SK-N-SH treated with all-trans-retinoic acid at 6 μM for 48 hours (cell line): Measurements from ENCODE around the gene PLPPR5.

Experiments
- ATAC-seq: fragments of 200-7000 bp; cut with Tn5 transposase; 3 replicates; pipeline ENCODE4 v1.9.1; 2020; ENCODE audit warnings: mild to moderate bottlenecking, moderate library complexity
- ARNTL ChIP-seq: fragments of 450-650 bp; formaldehyde crosslinking; IDR thresholded peaks from 2 replicates; pipeline ENCODE4 v1.5.0; 2020; ENCODE audit warnings: low read depth, mild to moderate bottlenecking, moderate library complexity, borderline replicate concordance
- BACH2 ChIP-seq: fragments of 250-450 bp; sonication (Bioruptor Pico); IDR thresholded peaks from 2 replicates; pipeline ENCODE4 v1.9.0; 2021; ENCODE audit warnings: mild to moderate bottlenecking, borderline replicate concordance
- CREB5 ChIP-seq: fragments of 250-450 bp; sonication (Bioruptor Pico); IDR thresholded peaks from 2 replicates; pipeline ENCODE4 v1.5.1; 2020; ENCODE audit warnings: low read depth, mild to moderate bottlenecking, moderate library complexity
- CSDC2 ChIP-seq: fragments of 250-450 bp; sonication (Bioruptor Pico); IDR thresholded peaks from 2 replicates; pipeline ENCODE4 v1.5.0; 2020; ENCODE audit warnings: mild to moderate bottlenecking, moderate library complexity
- CSRNP3 ChIP-seq: fragments of 250-450 bp; sonication (Bioruptor Pico); IDR thresholded peaks from 2 replicates; pipeline ENCODE4 v1.5.1; 2021; ENCODE audit warnings: mild to moderate bottlenecking, moderate library complexity
- ESRRG ChIP-seq: fragments of 250-450 bp; sonication (Bioruptor Pico); IDR thresholded peaks from 2 replicates; pipeline ENCODE4 v1.6.1; 2021; ENCODE audit warnings: mild to moderate bottlenecking
- GLIS3 ChIP-seq: fragments of 250-450 bp; sonication (Bioruptor Pico); IDR thresholded peaks from 2 replicates; pipeline ENCODE4 v1.5.0; 2020; ENCODE audit warnings: mild to moderate bottlenecking, moderate library complexity
- ISL1 ChIP-seq: fragments of 250-450 bp; sonication (Bioruptor Pico); IDR thresholded peaks from 2 replicates; pipeline ENCODE4 v2.1.2; 2022; ENCODE audit warnings: mild to moderate bottlenecking, moderate library complexity
- OSR1 ChIP-seq: fragments of 250-450 bp; sonication (Bioruptor Pico); IDR thresholded peaks from 2 replicates; pipeline ENCODE4 v1.8.0; 2022; ENCODE audit warnings: moderate library complexity, mild to moderate bottlenecking, inconsistent platforms
- PATZ1 ChIP-seq: fragments of 250-450 bp; sonication (Bioruptor Pico); IDR thresholded peaks from 2 replicates; pipeline ENCODE4 v1.8.0; 2020; ENCODE audit warnings: mild to moderate bottlenecking, moderate library complexity, borderline replicate concordance
- POU6F1 ChIP-seq: fragments of 250-450 bp; sonication (Bioruptor Pico); IDR thresholded peaks from 2 replicates; pipeline ENCODE4 v1.8.0; 2021; ENCODE audit warnings: low read depth, mild to moderate bottlenecking, moderate library complexity, borderline replicate concordance
- PPARA ChIP-seq: fragments of 250-450 bp; sonication (Bioruptor Pico); IDR thresholded peaks from 2 replicates; pipeline ENCODE4 v1.5.0; 2020; ENCODE audit warnings: mild to moderate bottlenecking, borderline replicate concordance
- SNAI2 ChIP-seq: fragments of 250-450 bp; sonication (Bioruptor Pico); IDR thresholded peaks from 2 replicates; pipeline ENCODE4 v1.5.0; 2020; ENCODE audit warnings: mild to moderate bottlenecking, moderate library complexity
- TOX ChIP-seq: fragments of 250-450 bp; sonication (Bioruptor Pico); IDR thresholded peaks from 2 replicates; pipeline ENCODE4 v1.8.0; 2021; ENCODE audit warnings: mild to moderate bottlenecking, moderate library complexity, borderline replicate concordance
- TSHZ2 ChIP-seq: fragments of 250-450 bp; sonication (Bioruptor Pico); IDR thresholded peaks from 2 replicates; pipeline ENCODE4 v1.5.0; 2020; ENCODE audit warnings: mild to moderate bottlenecking, moderate library complexity
- ZFP3 ChIP-seq: fragments of 250-450 bp; sonication (Bioruptor Pico); IDR thresholded peaks from 2 replicates; pipeline ENCODE4 v1.5.0; 2020; ENCODE audit warnings: mild to moderate bottlenecking, moderate library complexity
- ZFP30 ChIP-seq: fragments of 450-650 bp; formaldehyde crosslinking; IDR thresholded peaks from 2 replicates; pipeline ENCODE4 v1.5.0; 2022; ENCODE audit warnings: mild to moderate bottlenecking, moderate library complexity
- ZNF565 ChIP-seq: fragments of 450-650 bp; formaldehyde crosslinking; conservative IDR thresholded peaks from 2 replicates; pipeline ENCODE4 v1.5.0; 2020; ENCODE audit warnings: low read depth, mild to moderate bottlenecking, moderate library complexity
- ZNF70 ChIP-seq: fragments of 450-650 bp; formaldehyde crosslinking; IDR thresholded peaks from 2 replicates; pipeline ENCODE4 v1.5.0; 2020; ENCODE audit warnings: mild to moderate bottlenecking, moderate library complexity
- ZNF8 ChIP-seq: fragments of 450-650 bp; formaldehyde crosslinking; IDR thresholded peaks from 2 replicates; pipeline ENCODE4 v1.5.0; 2020; ENCODE audit warnings: mild to moderate bottlenecking, moderate library complexity

Gene PLPPR5

GRCh38 chr1:98903726-98904125, 100.9 kb downstream of the PLPPR5 start:
- TF ChIP-seq PATZ1 (CRISPR knock-in tag), result no peak
- TF ChIP-seq CSDC2 (CRISPR knock-in tag), result no peak
- no peak for TF ChIP-seq TOX
- no peak for TF ChIP-seq ISL1 (CRISPR knock-in tag)
- no peak for TF ChIP-seq ESRRG (CRISPR knock-in tag)
- TF ChIP-seq CREB5 (CRISPR knock-in tag), result no peak
- no peak for TF ChIP-seq PPARA (CRISPR knock-in tag)
- TF ChIP-seq POU6F1 (CRISPR knock-in tag), result no peak
- TF ChIP-seq ZNF70 (CRISPR knock-in tag), result no peak
- TF ChIP-seq GLIS3 (CRISPR knock-in tag), result no peak
- peak; percentile 66 for ATAC-seq

GRCh38 chr1:98903261-98903660, 101.4 kb downstream of the PLPPR5 start:
- peak; percentile 92 for ATAC-seq
- TF ChIP-seq PPARA (CRISPR knock-in tag) (no peak), CSRNP3 (CRISPR knock-in tag) (0 out of 2 replicates have a peak, but pooled peaks have one; percentile 46), BACH2 (CRISPR knock-in tag) (no peak), ISL1 (CRISPR knock-in tag) (peak; percentile 89), OSR1 (no peak)

GRCh38 chr1:98898940-98899339, 105.7 kb downstream of the PLPPR5 start:
- TF ChIP-seq ARNTL (no peak), GLIS3 (CRISPR knock-in tag) (no peak), ISL1 (CRISPR knock-in tag) (no peak), ZFP30 (CRISPR knock-in tag) (no peak), ZNF70 (CRISPR knock-in tag) (no peak), ZFP3 (CRISPR knock-in tag) (no peak), ZNF8 (CRISPR knock-in tag) (no peak), PATZ1 (CRISPR knock-in tag) (no peak), TSHZ2 (CRISPR knock-in tag) (no peak), OSR1 (no peak), TOX (no peak), ZNF565 (no peak), CSRNP3 (CRISPR knock-in tag) (no peak), SNAI2 (CRISPR knock-in tag) (no peak), POU6F1 (CRISPR knock-in tag) (no peak), BACH2 (CRISPR knock-in tag) (no peak)
- no peak for ATAC-seq
